GM19438 (cell line): Measurements from ENCODE around the gene NTN3.

ENCODE experiments used
- ATAC-seq: cut with Tn5 transposase; IDR thresholded peaks from one replicate; pipeline ENCODE4 v1.9.1; 2021; ENCODE audit warnings: low read depth; ENCODE audit not compliant: unreplicated experiment

NTN3 gene

DNA sequence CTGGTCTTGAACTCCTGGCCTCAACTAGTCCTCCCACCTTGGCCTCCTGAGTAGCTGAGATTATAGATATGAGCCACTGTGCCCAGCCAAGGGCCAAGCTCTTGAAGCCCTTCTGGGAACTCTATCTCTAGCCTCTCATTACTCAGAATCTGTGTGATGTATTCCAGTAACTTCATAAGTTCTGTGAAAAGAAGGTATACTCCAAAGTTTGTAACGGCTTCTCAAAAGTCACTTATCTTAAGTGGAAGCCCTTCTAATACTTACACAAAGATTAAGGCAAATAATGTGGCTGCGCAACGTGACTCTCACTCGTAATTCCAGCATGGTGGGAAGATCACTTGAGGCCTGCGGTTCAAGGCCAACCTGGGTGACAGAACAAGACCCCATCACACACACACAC lies 23.5 kb downstream of the NTN3 start:
- ATAC-seq = no peak

DNA sequence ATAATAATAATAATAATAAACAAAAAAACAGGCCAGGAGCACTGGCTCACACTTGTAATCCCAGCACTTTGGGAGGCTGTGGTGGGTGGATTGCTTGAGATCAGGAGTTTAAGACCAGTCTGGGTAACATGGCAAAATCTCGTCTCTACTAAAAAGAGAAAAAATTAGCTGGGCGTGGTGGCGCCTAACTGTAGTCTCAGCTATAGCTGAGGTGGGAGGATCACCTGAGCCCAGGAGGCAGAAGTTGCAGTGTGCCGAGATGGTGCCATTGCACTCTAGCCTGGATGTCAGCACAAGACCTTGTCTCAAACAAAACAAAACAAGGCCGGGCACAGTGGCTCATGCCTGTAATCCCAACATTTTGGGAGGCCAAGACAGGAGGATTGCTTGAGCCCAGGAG lies 23.9 kb downstream of the NTN3 start:
- ATAC-seq = no peak

DNA sequence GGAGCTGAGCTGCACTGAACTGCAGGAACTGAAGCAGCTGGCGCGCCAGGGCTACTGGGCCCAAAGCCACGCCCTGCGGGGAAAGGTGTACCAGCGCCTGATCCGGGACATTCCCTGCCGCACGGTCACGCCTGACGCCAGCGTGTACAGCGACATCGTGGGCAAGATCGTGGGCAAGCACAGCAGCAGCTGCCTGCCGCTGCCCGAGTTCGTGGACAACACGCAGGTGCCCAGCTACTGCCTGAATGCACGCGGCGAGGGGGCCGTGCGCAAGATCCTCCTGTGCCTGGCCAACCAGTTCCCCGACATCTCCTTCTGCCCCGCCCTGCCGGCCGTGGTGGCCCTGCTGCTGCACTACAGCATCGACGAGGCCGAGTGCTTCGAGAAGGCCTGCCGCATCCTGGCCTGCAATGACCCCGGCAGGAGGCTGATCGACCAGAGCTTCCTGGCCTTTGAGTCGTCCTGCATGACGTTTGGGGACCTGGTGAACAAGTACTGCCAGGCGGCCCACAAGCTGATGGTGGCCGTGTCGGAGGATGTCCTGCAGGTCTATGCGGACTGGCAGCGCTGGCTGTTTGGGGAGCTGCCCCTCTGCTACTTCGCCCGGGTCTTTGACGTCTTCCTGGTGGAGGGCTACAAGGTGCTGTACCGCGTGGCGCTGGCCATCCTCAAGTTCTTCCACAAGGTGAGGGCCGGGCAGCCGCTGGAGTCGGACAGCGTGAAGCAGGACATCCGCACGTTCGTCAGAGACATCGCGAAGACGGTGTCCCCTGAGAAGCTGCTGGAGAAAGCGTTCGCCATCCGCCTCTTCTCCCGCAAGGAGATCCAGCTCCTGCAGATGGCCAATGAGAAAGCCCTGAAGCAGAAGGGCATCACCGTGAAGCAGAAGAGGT lies 25.4 kb downstream of the NTN3 start:
- no peak for ATAC-seq

DNA sequence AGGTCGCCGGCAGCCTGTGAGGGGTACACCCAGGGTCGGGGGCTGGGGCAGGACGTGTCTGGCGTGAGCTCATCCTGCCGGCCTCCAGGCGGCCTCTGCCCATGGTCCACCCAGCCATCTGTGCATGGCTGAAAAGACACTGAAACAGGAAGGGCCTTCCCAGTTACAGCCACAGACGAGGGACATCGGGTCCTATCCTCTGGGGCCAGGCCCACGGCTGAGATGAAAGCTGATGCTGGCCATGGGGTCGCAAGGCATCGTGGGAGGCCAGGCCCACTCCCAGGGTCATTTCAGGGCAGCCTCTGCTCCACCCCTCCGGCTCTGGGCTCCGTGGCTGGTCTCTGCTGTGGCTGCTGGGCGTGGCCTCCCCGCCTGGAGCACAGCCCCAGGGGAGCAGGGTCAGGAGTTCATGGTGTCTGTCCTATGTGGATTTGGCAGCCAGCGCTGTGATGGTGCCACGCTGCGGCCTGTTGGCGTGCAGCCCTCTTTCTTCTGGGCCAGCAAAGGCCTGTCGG lies 26.1 kb downstream of the NTN3 start:
- ATAC-seq = no peak

DNA sequence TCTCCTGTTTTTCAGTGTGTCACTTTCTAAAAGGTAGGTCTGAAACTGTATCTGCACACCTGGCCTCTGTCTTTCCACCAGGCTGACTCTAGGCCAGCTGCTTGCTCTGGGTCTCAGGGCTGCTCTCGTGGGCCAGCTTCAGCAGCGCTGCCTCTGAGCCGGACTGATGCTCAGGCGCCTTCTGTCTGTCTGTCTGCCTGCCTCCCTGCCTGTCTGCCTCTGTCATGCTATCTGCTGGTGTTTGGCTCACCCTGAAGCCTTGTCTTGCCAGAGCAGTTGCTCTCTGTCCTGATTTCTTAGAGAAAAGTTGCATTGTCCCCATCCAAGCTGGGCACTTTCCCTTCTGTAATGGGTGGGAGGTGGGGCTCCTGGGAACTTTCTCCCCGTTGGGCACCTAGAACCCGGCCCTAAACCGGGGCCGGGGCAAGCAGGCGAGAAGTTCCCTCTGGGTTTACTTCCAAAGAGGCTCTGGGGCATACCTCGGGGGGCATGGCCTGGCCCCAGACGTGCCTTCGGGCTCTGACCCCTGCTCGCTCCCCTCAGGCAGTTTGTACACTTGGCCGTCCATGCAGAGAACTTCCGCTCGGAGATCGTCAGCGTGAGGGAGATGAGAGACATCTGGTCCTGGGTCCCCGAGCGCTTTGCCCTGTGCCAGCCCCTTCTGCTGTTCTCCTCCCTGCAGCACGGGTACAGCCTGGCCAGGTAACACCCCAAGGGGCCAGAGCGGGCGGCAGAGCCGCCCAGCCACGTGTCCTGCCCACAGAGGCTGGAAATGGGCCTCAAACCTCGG lies 26.8 kb downstream of the NTN3 start:
- no peak for ATAC-seq

DNA sequence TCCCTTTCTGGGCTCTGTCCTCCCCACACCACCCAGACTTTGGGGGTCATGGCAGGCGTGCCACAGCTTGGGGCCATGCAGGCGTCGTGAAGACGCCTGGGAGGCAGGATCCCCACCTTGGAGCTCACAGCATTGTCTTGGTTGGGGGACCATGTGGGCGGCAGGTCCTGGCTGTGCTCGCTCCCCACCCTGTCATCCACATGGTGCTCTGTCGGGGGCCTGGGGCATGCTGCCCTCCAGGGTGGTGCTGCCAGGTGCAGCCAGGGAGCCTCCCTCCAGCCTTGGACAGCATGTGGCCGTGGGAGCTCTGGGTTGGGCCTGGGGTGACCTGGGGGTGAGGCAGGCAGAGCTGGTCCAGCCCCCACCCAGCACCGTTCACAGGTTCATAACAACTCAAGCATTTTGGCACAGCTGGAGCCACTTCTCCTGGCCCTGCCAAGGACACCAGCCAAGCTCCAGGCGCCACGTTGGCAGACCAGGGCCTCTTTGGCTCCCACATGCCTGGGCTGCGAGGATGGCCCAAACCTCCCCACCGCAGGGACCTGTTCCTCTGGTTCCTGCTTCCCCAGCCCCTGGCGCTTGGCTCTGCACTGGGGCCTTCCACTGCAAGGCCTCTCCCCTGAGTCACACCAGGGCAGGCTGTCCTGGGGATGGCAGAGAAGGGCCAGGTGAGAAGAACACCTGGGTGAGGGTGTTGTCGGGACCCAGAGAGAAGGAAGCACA lies 27.6 kb downstream of the NTN3 start:
- no peak for ATAC-seq

DNA sequence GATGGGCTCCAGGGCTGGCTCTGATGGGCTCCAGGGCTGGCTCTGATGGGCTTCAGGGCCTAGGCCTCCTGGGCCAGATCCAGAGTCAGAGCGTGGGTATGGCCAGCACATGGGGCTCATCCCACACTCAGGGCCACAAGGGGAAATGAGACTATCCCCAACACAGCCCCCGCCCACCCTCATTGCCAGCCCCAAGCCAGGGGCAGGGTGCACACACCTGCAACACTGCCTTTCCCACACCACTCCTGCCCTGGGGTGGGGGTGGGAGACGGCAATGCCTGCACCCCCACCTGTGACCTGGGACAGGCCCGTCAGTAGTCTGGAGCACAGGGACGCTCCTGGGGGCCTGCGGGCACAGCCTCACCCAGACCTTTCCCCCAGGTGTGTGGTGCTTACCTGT lies 28.4 kb downstream of the NTN3 start:
- ATAC-seq = no peak

DNA sequence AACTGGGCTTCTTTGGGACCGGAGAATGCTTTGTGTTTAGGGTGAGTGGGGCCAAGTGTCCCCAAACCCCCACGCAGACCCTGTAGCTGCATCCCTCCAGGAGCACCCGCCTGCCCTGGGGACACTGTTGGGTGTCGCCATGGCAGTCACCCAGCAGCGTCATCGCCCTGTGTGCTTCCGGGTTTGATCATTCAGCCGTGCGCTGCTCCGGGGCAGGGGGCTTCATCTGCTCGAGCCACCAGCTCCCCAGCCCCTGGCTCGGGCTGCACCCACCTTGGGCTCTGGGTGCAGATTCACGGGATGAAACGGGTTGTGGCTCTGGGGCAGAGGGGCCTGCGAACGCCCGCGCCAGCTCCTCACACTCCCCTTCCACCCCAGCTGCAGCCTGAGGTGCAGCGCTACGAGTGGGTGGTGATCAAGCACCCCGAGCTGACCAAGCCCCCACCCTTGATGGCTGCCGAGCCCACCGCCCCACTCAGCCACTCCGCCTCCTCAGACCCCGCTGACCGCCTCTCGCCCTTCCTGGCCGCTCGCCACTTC lies 28.9 kb downstream of the NTN3 start:
- no peak for ATAC-seq

DNA sequence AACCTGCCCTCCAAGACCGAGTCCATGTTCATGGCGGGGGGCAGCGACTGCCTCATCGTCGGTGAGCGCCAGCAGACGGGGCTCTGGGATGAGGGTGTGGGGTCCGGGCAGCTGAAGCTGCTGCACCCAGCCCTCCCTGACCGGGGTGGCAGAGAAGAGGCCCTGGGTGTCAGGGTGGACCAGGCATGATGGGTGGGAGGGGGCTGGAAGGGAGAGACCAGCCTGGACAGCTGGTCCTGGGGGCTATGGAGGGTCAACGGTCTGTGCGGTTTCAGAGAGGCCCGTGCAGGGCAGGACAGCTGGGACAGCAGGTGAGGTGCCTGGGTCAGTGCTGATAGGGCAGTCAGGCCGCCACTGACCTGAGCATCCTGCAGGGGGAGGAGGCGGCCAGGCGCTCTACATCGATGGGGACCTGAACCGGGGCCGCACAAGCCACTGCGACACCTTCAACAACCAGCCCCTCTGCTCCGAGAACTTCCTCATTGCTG lies 29.4 kb downstream of the NTN3 start:
- ATAC-seq = no peak

DNA sequence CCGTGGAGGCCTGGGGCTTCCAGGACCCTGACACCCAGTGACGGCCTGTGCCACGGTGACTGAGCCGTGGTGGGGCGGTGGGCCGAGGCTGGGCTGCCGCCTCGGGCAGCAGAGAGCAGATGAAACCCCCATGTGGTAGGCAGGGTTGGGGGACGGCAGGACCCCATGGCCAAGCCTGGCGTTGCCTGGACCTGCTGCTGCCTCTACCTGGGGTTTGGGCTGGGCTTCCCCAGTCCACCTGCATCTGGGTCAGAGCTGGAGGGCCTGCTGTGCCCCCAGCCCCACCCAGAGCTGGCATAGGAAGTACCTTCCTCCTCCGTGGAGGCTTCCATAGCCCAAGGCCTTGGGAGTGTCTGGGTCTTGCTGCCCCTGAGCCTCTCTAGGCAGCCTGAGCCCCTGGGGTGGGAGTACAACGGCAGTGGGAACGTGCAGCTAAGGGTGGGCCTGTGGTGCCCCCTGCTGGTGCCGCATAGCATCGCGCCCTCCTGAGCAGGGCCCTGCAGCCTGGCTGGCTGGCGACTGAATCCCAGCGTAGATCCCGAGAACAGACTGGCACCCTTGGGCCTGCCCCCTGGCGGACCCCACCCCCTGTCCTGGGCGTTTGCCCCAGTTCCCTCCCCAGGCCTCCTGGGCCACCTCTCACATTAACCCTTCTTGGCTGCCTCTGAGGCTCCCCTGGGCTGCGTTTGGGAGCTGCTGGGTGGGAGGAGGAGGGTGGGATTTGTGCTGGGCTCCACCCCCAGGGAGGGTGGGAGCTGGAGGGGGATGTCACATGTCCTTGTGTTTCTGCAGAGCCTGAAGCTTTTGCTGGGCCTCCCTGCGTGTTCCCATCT lies 30.0 kb downstream of the NTN3 start:
- no peak for ATAC-seq

DNA sequence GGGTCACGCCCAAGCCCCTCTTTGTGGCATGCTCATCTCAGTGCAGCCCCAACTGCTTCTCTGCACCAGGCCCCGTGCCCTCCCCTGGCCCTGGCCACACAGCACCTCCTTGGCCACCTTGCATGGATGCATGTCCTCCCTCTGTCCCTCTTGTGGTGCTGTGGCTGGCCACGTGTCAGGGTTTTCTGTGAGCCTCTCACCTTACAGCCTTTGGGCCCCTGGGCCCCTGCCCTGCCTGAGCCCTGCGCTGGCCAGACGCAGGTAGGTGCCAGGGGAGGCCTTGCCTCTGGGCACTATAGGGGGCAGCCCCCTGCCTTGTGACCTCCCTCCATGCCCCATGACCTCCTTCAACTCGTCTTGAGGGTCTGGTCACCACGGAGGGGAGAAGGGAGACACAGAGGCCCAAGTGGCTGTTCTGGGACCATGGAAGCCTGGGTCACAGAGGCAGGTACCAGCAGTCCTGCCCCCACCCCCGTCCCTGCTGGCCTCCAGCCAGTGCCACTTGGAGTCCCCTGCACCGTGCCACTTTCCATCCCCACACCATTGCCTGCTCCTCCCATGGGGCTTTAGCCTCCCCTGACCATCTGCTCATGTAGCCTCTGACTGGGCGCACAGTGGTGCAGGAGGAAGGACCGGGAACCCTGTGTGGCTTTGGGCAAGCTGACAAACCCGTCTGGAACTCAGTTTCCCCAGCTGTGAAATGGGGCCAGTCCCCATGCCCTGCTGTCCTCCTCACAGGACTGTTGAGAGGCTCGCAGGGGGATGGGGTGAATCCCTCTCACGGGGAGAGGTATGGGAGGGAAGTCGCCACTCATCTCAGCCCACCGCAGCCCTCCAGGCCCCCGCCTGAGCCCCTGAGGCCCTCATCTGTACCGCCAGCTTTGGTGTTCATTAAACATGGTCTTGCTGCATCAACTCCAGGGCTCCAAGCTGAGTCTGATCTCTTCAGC lies 31.1 kb downstream of the NTN3 start:
- ATAC-seq = no peak

DNA sequence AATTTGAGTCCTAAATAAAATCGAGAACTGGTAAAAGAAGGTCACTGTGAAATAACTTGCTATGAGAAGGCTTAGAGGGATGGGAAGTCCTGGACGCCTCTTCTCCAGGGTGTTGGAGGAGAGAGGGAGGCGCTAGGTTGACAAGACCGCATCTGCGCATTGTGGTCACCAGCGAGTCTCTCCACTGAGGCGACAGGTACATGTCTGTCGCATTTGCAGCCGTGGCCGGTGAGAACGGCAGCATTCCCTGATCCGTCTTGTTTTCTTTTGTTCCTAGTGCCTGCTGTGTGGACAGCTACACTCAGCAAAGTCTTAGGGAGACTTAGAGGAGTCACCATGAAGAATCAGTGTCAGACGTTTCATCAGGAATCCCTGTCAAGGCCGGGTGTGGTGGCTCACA lies 34.6 kb downstream of the NTN3 start:
- no peak for ATAC-seq

DNA sequence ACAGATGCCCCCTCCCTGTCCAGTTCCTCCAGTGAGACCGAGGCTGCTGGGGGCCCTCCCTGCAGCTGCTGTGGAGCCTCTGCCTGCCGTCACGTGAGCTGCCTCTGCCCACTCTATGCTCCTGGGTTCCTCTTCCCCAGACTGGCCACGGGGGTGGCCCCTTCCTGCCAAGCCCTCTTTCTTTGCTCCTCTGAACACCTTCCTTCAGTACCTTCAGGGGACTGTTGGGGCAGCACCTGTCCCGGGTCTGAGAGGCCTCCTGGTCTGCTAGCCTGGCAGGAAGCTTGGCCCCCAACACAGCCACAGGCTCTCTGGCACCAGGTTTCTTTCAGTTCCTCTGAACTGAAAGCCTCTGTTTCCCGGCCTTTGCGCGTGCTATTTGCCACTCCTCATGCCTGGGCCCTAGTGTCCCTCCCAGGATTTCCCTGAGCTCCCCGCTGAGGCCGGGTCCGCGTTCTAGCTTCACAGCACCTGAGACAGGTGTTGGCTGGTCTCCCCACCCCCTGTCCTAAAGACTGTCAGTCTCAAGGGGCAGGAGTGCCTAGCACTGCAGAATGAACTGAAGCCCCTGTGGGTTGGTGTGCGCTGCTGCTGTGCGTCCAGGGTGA lies 36.1 kb downstream of the NTN3 start:
- no peak for ATAC-seq

DNA sequence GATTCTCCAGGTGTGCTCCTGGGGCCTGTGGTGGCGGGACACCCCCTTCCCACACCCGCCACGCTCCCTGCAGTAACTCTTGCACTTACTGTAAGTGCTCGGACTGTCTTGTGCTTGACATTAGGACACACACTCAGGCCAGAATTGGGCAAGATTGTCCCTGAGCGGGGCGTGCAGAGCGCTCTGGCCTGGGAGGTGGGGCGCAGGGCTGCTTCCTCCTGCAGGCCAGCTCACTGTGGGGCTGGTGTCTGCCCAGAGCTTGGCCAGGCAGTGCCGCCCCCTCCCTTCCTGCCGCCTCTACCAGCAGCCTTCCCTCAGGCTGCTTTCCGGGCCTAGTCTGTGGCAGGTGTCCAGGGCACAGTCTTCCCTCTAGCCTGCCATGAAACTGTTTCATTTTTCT lies 36.6 kb downstream of the NTN3 start:
- ATAC-seq = no peak

DNA sequence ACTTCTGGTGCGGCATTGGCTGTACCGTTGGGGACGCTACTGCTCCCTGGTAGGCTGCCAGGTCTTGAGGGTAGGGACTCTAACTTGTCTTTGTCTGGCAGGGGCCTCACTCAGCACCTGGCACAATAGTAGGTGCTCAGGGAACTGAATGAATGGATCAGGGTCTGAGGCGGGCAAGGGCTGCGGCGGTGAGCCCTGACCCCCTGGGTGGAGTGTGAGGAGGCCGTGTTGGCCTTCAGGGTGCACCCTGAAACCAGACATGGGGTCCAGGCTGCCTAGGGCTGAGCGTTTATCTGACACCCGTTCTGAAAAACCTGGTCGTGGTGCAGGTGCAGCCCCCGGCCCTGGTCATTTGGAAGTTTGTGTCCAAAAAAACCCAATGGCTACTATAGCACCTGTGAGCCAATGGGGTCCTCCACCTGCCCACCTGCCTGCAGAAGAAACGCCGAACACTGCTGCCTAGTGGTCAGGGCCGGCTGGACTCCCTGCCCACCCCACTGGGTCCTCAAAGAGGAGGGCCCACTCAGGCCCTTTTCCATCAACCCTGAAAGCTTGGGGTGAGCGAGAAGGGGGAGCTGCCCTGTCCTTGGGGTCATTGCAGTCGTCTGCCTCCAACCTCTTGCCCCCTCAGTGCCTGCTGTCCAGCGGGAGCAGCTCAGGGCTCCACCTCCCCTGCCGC lies 37.8 kb downstream of the NTN3 start:
- no peak for ATAC-seq

DNA sequence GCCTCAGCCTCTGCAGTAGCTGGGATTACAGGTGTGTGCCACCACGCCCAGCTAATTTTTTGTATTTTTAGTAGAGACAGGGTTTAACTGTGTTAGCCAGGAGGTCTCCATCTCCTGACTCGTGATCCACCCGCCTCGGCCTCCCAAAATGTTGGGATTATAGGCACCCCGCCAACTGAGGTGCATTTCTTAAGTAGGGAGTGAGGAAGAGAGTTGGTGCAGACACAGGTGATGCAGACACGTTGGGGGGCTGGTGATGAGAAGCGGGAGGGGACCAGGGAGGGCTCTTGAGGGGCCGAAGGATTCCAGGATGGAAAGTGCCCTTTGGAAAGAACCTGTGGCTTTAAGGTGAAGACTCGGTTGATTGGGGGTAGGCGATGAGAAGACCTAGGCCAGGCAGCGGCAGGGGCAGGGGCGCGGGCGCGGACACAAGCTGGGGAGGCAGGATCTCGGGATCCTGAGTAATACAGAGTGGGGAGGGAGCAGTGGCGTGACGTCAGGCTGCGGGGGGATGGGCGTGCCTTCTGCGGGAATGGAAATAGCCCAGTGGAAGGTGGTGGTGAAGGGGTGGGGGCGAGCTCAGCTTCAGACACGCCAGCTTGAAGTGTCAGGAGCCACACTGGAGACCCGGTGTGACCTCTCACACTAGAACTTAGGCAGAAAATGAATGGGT lies 40.2 kb downstream of the NTN3 start:
- no peak for ATAC-seq
